ENCODE results near the gene ADGRA1. TPM values are rescaled to one million over a fixed set of nuclear protein-coding genes. Genes with fewer than 3 reads are reported as not detected.

Gene ADGRA1
- polyA plus RNA-seq, 3 donors, result not detected

GRCh38 chr10:133130602-133131001 is 42.9 kb downstream of the ADGRA1 start:
- H3K9me3 ChIP-seq (replicated peaks in 1 of 2; ENCODE audit: control insufficient read depth in 1 of 2, insufficient read depth in 1 of 2, low read length in 2 of 2), result peaks cover 0 to 18% of the 10 kb centered on the region in 2 donors
- no peak overlapping the region for H3K27ac ChIP-seq (ENCODE audit: low read depth in 1 of 2, low read length in 2 of 2)
- peaks cover 2 to 7% (median 4%) of the 10 kb centered on the region in 3 donors for H3K27me3 Mint-ChIP-seq (ENCODE audit: low read depth in 3 of 3)
- peaks cover 0 to 20% (median 3%) of the 10 kb centered on the region in 7 donors for H3K9me3 Mint-ChIP-seq
- H3K27me3 ChIP-seq (ENCODE audit: control insufficient read depth in 2 of 2, insufficient read depth in 2 of 2, low read length in 2 of 2), result no peaks in the 10 kb centered on the region
- no peaks in the 10 kb centered on the region for H4K20me1 ChIP-seq (ENCODE audit: insufficient read depth, low read length)
- H3K4me1 Mint-ChIP-seq, result no peaks in the 10 kb centered on the region
- H3K9ac ChIP-seq (ENCODE audit: insufficient read depth, low read length, poor library complexity, severe bottlenecking), result no peak overlapping the region
- intact Hi-C loops (cut with micrococcal nuclease), result no loop called here
- no peak for DNase-seq
- no peak overlapping the region for H3K4me3 ChIP-seq (replicated peaks in 1 of 3; ENCODE audit: low read depth in 2 of 3, low read length in 3 of 3)
- no peak overlapping the region for H3K4me3 Mint-ChIP-seq
- TF ChIP-seq, protein P1, sequence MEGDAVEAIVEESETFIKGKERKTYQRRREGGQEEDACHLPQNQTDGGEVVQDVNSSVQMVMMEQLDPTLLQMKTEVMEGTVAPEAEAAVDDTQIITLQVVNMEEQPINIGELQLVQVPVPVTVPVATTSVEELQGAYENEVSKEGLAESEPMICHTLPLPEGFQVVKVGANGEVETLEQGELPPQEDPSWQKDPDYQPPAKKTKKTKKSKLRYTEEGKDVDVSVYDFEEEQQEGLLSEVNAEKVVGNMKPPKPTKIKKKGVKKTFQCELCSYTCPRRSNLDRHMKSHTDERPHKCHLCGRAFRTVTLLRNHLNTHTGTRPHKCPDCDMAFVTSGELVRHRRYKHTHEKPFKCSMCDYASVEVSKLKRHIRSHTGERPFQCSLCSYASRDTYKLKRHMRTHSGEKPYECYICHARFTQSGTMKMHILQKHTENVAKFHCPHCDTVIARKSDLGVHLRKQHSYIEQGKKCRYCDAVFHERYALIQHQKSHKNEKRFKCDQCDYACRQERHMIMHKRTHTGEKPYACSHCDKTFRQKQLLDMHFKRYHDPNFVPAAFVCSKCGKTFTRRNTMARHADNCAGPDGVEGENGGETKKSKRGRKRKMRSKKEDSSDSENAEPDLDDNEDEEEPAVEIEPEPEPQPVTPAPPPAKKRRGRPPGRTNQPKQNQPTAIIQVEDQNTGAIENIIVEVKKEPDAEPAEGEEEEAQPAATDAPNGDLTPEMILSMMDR (IDR thresholded peaks at IDR 0.05), result no peak
- H2AFZ ChIP-seq (ENCODE audit: insufficient read depth, low read depth, low read length, poor library complexity, severe bottlenecking), result no peak overlapping the region
- no peak overlapping the region for H3K27ac Mint-ChIP-seq
- whole genome bisulfite sequencing (ENCODE audit: insufficient coverage), result 92% methylated on average over 11 of the region's 11 CpGs
- H3K36me3 Mint-ChIP-seq, result no peaks in the 10 kb centered on the region
- H3K4me2 ChIP-seq (replicated peaks; ENCODE audit: extremely low read depth, low read length, poor library complexity, severe bottlenecking), result no peak overlapping the region
- no peaks in the 10 kb centered on the region for H3K4me1 ChIP-seq (ENCODE audit: control insufficient read depth in 1 of 2, insufficient read depth in 2 of 2, low read length in 2 of 2)
- H3K79me2 ChIP-seq (ENCODE audit: insufficient read depth, low read length), result no peaks in the 10 kb centered on the region
- H3K36me3 ChIP-seq (replicated peaks in 1 of 2; ENCODE audit: control insufficient read depth in 1 of 2, insufficient read depth in 2 of 2, low read length in 2 of 2), result no peaks in the 10 kb centered on the region

DNA sequence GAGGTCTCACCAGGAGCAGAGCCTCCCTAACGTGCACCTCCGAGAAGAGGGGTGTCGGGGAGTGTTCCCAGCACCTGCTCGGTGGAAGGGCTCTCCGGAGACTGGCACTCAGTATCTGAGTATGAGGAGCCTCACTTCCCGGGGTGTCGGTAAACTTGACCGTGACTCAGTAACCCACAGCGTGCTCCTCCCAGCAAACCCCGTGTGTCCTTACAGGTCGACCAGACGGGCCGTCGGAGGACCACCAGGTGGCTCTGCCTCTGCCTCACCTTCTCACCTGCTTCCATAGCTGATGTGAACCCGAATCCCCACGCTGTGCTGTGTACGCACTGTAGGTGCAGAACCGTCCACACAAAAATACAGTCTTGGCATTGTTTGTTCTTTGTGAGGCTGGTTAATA is 43.3 kb downstream of the ADGRA1 start:
- no peak overlapping the region for H2AFZ ChIP-seq (ENCODE audit: insufficient read depth, low read depth, low read length, poor library complexity, severe bottlenecking)
- Mint-ChIP-seq H3K36me3 (no peaks in the 10 kb centered on the region), H3K27ac (no peak overlapping the region), H3K4me3 (no peak overlapping the region), H3K4me1 (no peaks in the 10 kb centered on the region), H3K9me3 (peaks cover 0 to 20% (median 3%) of the 10 kb centered on the region in 7 donors), H3K27me3 (ENCODE audit: low read depth in 3 of 3) (peaks cover 0 to 7% (median 0%) of the 10 kb centered on the region in 3 donors)
- no peaks in the 10 kb centered on the region for H4K20me1 ChIP-seq (ENCODE audit: insufficient read depth, low read length)
- no peaks in the 10 kb centered on the region for H3K4me1 ChIP-seq (ENCODE audit: control insufficient read depth in 1 of 2, insufficient read depth in 2 of 2, low read length in 2 of 2)
- WGBS (ENCODE audit: insufficient coverage), result 87% methylated on average over 9 of the region's 18 CpGs
- intact Hi-C loops (cut with micrococcal nuclease), result no loop called here
- H3K79me2 ChIP-seq (ENCODE audit: insufficient read depth, low read length), result no peaks in the 10 kb centered on the region
- no peak overlapping the region for H3K9ac ChIP-seq (ENCODE audit: insufficient read depth, low read length, poor library complexity, severe bottlenecking)
- H3K27me3 ChIP-seq (ENCODE audit: control insufficient read depth in 2 of 2, insufficient read depth in 2 of 2, low read length in 2 of 2), result no peaks in the 10 kb centered on the region
- H3K36me3 ChIP-seq (replicated peaks in 1 of 2; ENCODE audit: control insufficient read depth in 1 of 2, insufficient read depth in 2 of 2, low read length in 2 of 2), result no peaks in the 10 kb centered on the region
- no peak overlapping the region for H3K4me3 ChIP-seq (replicated peaks in 1 of 3; ENCODE audit: low read depth in 2 of 3, low read length in 3 of 3)
- peaks cover 0 to 18% of the 10 kb centered on the region in 2 donors for H3K9me3 ChIP-seq (replicated peaks in 1 of 2; ENCODE audit: control insufficient read depth in 1 of 2, insufficient read depth in 1 of 2, low read length in 2 of 2)
- no peak overlapping the region for H3K4me2 ChIP-seq (replicated peaks; ENCODE audit: extremely low read depth, low read length, poor library complexity, severe bottlenecking)
- no peak for DNase-seq
- TF ChIP-seq, protein P1 (IDR thresholded peaks at IDR 0.05), result no peak
- no peak overlapping the region for H3K27ac ChIP-seq (ENCODE audit: low read depth in 1 of 2, low read length in 2 of 2)

Data from CD14-positive monocyte (primary cell).